ENCODE results near the gene NUDT16L1.

NUDT16L1 gene

DNA sequence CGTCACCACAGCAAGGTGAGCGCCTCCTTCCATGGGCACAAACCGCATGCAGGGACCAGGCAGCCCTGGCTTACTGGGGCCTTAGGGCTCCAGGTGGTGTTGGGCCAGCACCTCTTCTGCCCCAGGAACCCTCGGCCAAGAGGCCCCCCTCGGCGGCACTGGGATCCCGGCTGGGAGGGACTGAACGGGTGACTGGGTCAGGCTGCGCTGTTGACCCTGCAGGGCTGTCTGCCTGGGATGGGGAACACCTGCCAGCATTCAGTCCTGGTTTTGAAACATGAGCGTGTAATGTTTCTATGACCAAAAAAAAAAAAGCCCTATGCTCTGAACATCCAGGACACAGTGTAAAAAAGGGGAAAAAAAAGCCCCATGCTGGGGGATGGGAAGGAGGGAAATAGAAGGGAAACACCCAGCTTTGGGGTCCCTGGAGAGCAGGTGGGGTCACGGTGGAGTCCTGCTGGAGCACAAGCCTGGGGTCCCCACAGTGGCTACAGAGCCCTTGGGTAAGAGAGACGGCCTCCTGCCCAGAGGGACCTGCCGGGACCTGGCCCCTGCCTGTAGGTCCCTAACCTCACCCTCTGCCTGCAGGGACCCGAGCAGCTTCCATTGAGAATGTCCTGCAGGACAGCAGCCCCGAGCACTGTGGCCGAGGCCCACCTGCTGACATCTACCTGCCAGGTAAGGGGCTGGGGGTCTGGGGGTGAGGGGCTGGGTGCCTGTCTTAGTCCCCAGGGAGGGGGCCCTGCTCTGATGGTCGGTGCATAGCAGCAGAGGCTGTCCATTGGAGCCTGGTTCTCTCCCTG lies 9.9 kb upstream of the NUDT16L1 start:
- no peak for DNase-seq (ENCODE audit: low spot score)

DNA sequence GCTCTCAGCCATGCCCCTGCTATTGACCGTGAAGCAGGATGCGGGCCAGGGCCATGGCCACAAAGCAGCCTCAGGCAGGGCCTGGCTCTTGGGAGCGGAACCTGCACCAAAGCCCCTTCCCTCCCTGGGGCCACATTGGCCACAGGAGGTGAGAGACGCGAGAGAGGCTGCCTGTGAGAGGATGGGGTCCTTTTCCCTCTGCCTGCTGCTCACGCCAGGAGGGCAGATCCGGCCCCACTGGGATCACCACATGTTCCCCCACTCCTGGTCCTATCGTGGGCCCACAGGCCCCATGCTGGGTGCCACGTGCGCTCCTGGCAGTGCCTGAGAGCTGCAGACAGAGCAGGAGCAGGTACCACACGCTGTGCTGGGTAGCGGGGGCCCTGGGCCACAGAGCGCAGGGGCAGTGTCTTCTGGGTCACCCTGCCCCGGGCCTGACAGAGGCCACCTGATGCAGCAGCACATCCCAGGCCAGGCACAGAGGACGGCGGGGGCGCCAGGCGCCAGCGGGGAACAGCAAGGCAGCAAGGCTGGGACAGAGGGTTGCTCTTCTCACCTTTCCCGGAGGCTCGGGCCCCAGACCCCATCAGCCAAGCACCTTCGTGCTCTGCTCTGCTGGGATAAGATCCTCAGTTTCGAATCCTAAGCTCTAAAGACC lies 9.2 kb upstream of the NUDT16L1 start:
- no peak for DNase-seq (ENCODE audit: low spot score)

- no peak for DNase-seq (ENCODE audit: low spot score)
These were observed 8.6 kb upstream of the NUDT16L1 start for GRCh38 chr16:4684763-4685162.

GRCh38 chr16:4685292-4685691 lies 8.1 kb upstream of the NUDT16L1 start:
- no peak for DNase-seq (ENCODE audit: low spot score)

- no peak for DNase-seq (ENCODE audit: low spot score)
These were observed 7.4 kb upstream of the NUDT16L1 start for GRCh38 chr16:4685776-4686496.

DNA sequence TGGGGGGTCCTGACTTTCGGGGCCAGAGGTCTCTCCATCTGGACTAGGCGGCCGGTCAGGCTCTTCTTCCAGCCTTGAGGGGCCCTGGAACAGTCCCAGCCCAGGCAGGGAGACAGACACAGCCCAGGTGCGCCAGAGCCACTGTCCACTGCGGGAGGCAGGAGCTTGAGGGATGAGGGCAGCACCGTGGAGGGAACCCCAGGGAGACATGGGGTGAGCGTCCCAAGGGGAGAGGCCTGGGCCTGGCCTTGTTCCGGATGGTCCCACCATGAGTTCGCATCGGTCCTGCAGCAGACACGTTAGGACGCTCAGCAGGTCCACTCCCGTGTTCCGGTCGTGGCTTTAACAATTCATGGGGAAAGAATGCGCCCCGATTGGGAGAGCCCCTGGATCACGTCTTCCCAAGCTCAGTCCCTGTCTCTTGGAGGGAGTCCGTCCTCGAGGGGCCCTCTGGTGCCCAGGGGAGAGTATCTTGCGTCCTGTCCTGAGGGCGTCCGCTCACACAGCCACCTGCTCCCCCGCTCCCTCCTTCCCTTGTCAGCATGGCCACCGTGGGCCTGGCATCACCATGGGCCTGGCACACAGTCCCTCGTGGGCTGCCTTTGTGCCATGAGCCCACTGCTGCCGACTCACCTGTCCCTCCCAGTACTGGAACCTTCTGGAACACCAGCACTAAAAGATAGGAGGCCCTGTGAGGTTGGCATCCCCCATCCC lies 6.7 kb upstream of the NUDT16L1 start:
- DNase-seq (ENCODE audit: low spot score): no peak

- DNase-seq (ENCODE audit: low spot score): no peak
These were observed 5.9 kb upstream of the NUDT16L1 start for GRCh38 chr16:4687416-4687815.

DNA sequence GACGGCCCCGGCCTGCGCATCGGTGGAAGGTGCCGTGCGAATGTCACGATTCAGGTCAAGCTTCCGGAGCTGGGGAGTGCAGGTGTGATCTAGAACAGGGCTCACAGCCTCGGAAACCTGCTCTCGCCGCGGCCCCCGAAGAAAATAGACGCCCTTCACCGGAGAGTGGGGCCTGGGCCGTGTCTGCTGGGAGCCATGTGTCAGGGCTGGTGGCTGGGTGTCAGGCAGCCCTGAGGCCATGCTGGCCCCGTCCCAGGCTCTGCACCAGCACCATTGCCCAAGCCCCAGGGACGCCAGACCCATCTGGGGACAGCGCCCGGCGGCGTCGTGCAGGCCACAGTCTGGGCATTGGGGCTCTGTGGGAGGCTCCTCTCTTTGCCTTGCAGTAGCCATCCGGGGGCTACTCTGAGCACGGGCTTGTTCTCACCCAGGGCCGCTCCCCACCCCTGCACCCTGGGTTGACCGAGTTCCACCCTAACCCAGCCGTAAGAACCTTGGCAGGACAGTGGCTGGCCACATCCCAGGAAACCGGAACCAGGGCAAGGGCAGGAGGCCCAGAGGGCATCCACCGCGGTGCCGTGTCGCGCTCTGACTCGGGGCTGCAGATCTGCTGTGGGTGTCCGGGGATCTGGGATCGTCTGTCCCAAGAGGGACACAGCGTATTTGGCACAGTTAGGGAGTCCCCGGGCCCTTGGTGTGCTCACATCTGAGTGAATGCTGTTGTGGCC lies 5.3 kb upstream of the NUDT16L1 start:
- DNase-seq (ENCODE audit: low spot score): no peak

DNA sequence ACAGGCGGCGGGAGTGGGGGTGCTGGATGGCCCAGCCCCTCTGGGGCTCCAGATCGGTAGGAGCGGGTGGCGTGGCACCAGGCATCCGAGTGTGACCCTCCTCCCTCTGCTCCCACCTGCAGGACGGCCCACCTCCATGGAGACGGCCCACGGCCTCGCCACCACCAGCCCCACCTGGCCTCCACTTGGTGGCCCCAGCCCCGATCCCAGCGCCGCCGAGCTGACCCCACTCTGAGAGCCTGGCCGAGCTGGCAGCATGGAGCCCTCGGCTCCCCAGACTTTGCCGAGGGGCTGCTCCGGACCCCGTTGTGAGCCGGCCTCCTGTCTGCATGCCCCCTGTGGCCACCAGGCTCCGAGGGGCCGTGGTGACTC lies 4.7 kb upstream of the NUDT16L1 start:
- no peak for DNase-seq (ENCODE audit: low spot score)

DNA sequence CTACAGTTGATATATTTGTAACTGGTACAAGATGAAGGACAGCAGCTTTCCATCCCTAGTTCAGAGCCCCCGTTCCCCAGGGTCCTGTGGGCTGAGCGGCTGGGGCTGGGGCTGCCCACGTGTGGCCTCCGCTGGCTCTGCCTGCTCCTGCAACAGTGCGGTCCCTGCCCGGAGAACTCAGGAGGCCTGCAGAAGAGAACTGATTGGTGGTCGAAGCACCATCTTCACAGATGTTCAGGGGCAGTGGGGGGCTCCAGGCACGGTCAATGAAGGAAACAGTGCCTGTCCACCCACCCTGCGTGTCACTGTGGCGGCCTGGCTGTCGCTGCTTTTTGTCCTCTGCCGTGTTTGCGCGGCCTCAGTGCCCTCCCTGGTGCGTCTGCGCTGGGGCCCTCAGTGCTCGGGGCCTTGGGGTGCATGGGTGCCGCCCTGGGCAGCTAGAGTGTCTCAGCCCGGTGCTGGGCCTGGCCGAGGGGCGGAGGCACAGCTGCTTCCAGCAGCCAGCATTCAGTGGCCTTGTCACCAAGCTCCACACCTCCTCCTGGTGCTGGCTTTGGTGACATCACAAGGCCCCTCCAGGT lies 4.2 kb upstream of the NUDT16L1 start:
- DNase-seq (ENCODE audit: low spot score): no peak

DNA sequence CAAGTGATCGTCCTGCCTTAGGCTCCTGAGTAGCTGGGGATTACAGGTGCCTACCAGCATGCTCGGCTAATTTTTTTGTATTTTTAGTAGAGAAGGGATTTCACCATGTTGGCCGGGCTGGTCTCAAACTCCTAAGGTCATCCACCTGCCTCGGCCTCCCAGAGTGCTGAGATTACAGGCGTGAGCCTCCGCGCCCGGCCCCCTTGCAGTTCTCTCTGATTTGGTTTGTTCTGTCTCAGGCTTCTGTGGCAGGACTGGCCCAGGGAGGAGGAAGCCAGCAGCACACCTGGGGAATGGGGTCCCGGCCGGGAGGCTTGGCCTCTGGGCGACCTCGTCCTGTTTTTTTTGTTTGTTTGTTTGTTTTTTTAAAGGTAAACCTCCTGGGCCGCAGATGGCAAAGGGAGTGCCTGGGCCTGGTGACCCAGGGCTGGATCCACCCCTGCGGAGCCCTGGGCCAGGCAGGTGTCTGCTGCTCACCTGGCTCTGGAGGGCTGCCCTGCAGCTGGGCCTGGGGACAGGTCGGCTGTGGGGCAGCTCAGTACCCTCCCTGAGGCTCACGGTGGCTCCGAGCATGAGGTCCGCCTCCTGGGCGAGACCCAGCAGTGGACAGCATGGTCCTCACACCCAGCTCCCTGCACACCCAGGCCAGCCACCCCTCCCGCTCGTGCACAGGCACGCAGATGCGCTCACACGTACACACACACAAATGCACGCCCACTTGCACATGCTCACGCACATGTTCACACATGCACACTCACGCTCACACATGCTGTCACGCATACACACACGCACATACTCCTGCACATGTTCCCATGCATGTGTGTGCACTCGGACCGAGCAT lies 3.3 kb upstream of the NUDT16L1 start:
- no peak for DNase-seq (ENCODE audit: low spot score)

GRCh38 chr16:4690946-4691665 lies 2.3 kb upstream of the NUDT16L1 start:
- DNase-seq (ENCODE audit: low spot score): no peak

- DNase-seq (ENCODE audit: low spot score): no peak
These were observed 1.5 kb upstream of the NUDT16L1 start for GRCh38 chr16:4691666-4692412.

DNA sequence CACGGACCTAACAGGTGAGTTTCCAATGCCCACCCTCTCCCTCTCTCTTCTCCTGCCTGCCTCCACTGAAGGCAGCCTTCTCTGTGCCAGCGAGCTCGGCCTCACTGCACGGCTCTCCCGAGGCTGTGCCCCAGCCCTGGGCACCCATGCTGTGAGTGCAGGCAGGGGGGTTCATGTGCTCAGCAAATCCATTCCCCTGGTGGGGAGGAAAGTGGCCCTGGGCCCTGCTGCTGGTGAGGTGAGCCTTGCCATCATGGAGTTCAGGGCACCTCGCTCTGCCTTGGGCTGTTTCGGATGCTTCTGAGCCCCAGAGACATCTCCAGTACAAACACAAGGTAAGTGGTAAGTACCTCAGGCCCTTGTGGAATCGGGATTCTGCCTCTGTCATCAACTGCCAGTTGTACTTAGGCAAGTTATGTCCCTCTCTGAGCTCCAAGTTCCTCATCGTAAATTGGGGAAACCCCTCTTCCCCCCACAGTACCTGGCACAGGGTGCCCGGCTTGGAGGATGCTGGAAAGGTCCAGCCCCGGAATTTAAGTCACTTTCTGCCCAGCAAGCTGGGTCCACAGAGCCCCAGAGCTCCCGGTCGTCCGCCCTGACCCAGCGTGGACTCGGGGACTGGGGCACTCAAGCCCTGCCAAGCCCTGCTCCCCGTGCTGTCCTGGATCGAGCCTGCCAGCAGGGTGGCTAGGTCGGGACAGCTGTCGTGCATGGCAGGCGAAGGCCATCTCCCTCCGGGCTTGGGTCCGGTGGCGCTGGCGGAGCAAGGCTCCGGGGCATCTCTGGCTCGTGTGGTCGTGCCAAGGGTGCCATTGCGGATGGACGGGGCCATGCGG lies 684 bp upstream of the NUDT16L1 start:
- no peak for DNase-seq (ENCODE audit: low spot score)

- peak; percentile 64 for DNase-seq (ENCODE audit: low spot score)
These were observed 737 bp downstream of the NUDT16L1 start for GRCh38 chr16:4693956-4694641.

DNA sequence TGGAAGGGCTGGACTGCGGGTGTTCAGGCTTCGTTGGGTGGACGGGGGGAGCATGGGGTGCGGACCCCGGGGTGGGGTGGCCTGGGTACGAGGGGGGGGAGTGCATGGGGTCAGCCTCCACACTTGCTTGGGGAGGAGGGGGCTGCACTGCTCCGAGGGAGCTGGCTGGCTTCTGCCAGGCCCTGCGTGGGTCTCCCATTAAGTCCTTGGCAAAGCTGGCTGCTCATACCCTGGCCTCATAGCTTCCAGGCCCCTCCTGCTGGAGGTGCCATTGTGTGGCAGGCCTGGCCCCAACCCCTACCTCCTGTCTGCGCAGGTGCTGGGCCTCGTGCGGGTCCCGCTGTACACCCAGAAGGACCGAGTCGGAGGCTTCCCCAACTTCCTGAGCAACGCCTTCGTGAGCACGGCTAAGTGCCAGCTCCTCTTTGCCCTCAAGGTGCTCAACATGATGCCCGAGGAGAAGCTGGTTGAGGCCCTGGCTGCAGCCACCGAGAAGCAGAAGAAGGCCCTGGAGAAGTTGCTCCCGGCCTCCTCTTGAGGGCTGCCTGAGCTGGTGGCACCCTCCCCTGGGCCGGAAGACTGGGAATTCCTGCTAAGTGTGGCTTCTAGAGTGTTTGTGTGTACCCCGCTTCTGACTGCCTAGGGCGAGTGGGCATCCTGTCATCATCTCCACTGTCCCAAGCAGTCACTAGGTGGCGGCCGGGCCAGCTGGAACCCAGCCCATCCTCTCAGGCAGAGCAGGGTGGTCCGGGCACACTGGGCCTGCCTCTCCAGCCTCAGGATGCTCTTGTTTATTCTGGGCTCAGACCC lies 1.5 kb downstream of the NUDT16L1 start:
- DNase-seq (ENCODE audit: low spot score): no peak
